Tibial artery (tissue), 4 donors: ENCODE measurements around the gene PTGDR2.

Experiments
- DNase-seq, 2 donors: peaks; one replicate each; pipeline ENCODE4 v3.0.0-alpha.2; 2019
- H3K27ac ChIP-seq, 2 donors: fragments of 200-600 bp; sonication (generic) in 1 of 2; 1 replicate in 1 of 2; 2 replicates in 1 of 2; pipeline ENCODE4 v1.5.1; 2018 to 2019; ENCODE audit warnings: mild to moderate bottlenecking in 1 of 2
- H3K27me3 ChIP-seq, 2 donors: fragments of 200-600 bp; sonication (generic) in 1 of 2; one replicate each; pipeline versions ENCODE4 v1.5.1 to v1.6.0; 2016 to 2019
- H3K36me3 ChIP-seq, 3 donors: fragments of 200-600 bp; sonication (generic) in 2 of 3; one replicate each; pipeline ENCODE4 v1.5.1; 2016 to 2019; ENCODE audit warnings: mild to moderate bottlenecking in 2 of 3
- H3K4me1 ChIP-seq, 4 donors: fragments of 200-600 bp; sonication (generic) in 2 of 4; 1 replicate in 3 of 4; 2 replicates in 1 of 4; pipeline ENCODE4 v1.5.1; 2016 to 2019
- H3K4me3 ChIP-seq, 2 donors: fragments of 200-600 bp; sonication (generic) in 1 of 2; 1 replicate in 1 of 2; 2 replicates in 1 of 2; pipeline ENCODE4 v1.5.1; 2018 to 2019; ENCODE audit warnings: mild to moderate bottlenecking in 2 of 2
- H3K9me3 ChIP-seq, 3 donors: fragments of 200-600 bp; sonication (generic) in 1 of 3; one replicate each; pipeline ENCODE4 v1.5.1; 2016 to 2019
- CTCF ChIP-seq, 2 experiments: fragments of 200-600 bp in 1 of 2; fragments of 450-650 bp in 1 of 2; IDR thresholded peaks; one replicate each; pipeline ENCODE4 v1.5.1; 2017 to 2019; ENCODE audit warnings: antibody characterized with exemption in 2 of 2, mild to moderate bottlenecking in 1 of 2, moderate library complexity in 1 of 2
- intact Hi-C: fragments of 100-400 bp; cut with DNase I; formaldehyde crosslinking; loops from one replicate; pipeline ENCODE4 v1.15.0; 2023; ENCODE audit warnings: low total_unique reads

PTGDR2 gene

GRCh38 chr11:60872961-60873524 is 17.3 kb upstream of the PTGDR2 start:
- Histone ChIP-seq H3K9me3 (no peaks in the 10 kb centered on the region), H3K36me3 (no peaks in the 10 kb centered on the region), H3K27me3 (peaks cover 0 to 15% of the 10 kb centered on the region in 2 donors), H3K4me3 (no peak overlapping the region), H3K4me1 (no peaks in the 10 kb centered on the region), H3K27ac (no peak overlapping the region)
- intact Hi-C loops: no loop called here
- DNase-seq: peak in 1 of 2 donors; percentile 48
- TF ChIP-seq CTCF (IDR thresholded peaks at IDR 0.05): no peak

DNA sequence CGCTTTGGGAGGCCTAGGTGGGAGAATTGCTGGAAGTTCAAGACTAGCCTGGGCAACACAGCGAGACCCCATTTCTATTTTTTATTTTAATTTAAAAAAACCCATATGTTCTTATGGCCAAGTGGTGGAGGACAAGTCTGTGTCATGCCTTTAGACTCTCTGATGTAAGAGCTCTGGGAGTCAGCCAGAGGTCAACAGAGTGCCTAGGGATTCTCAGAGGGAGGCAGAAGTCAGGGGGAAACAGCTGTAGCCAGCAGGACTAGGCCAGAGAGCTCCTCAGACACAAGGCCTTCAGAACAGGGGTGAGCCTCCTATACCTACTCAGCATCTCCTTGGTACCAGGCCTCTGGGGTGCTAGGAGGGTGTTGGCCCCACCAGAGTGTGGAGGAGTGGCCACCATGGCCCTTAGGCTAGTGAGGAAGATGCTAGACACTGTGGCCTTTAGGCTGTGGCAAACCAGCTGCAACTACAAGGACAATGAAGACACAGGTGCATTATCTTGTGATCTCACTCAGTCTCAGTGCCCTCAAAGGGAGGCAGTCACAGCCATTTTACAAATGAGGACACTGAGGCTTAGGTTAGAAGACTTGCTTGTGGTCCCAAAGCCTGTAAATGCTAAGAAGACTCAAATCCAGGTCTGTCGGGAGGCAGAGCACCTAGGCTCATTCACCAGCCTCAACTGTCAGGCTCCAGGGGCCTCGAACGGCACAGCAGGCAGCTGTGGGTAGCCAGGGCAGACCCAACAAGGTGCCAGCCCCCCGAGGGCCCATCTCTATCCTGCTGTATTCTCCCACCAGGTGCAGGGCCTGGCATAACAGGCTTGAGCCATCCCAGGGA is 16.6 kb upstream of the PTGDR2 start:
- H3K27me3 ChIP-seq: peaks cover 0 to 15% of the 10 kb centered on the region in 2 donors
- no peak for TF ChIP-seq CTCF (IDR thresholded peaks at IDR 0.05)
- H3K4me1 ChIP-seq: no peaks in the 10 kb centered on the region
- H3K27ac ChIP-seq: no peak overlapping the region
- DNase-seq: peak; percentile 57 to 67
- no peaks in the 10 kb centered on the region for H3K36me3 ChIP-seq
- no peak overlapping the region for H3K4me3 ChIP-seq
- no peaks in the 10 kb centered on the region for H3K9me3 ChIP-seq
- intact Hi-C loops: no loop called here

DNA sequence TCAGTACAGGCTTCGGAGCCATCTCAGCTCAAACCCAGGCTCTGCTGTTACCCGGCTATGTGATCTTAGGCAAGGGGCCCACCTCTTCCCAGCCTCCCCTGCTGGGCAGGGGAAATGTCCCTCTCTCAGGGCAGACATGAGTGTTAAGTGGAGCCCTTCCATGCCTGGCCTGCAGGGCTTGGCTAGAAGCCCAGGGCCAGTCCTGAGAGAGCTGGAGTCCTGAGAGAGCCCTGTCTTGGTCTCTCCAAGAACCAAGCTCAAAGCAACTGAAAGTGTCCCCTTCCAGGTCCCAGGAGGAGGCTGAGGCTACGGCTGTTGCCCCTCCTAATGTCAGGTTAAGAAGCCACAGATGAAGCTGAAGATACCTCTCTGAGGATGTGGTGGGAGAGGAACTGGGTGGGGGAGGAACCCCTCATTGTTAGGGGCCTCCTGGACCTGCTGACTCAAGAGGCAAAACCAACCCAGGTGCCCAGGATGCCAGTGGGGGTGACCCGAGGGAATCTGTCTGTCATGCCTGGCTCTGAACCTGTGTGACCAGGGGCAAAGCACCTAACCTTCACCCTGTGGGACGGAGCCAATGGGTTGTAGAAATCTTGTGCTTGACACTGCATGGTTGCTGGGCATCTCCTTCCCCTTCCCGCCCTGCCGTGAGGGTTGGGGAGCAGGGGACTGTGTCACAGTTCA is 15.8 kb upstream of the PTGDR2 start:
- intact Hi-C loops: no loop called here
- no peak overlapping the region for H3K27ac ChIP-seq

DNA sequence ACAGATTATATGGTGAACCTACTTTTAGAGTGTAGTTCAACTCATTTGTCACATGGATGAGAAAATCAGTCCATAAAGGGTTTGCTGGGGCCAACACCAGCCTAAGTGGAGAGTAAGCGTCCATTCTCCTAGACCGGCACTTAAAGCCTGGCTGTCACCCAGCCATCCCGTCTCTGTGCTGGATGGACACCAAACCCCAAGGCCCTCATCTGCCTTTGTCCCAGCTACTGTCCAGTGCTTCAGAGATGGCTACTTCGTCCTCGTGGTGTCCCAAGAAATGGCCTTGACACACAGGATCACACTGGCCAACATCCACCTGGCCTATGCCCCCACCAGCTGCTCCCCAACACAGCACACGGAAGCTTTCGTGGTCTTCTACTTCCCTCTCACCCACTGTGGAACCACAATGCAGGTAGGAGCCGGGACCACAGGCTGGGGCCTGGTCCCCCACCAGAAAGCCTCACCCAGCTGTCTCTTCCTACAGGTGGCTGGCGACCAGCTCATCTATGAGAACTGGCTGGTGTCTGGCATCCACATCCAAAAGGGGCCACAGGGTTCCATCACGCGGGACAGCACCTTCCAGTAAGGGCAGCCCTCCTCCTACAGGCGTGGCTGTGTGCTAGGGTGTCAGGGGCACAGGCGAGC is 15.1 kb upstream of the PTGDR2 start:
- Histone ChIP-seq H3K36me3 (no peaks in the 10 kb centered on the region), H3K9me3 (no peaks in the 10 kb centered on the region), H3K4me1 (no peaks in the 10 kb centered on the region), H3K4me3 (no peak overlapping the region), H3K27ac (no peak overlapping the region), H3K27me3 (peaks cover 0 to 15% of the 10 kb centered on the region in 2 donors)
- peak in 1 of 2 donors; percentile 11 for DNase-seq
- intact Hi-C loops: no loop called here
- TF ChIP-seq CTCF (IDR thresholded peaks at IDR 0.05): no peak

More for the DNA sequence above, 15.8 kb upstream of the PTGDR2 start:
- peaks cover 0 to 15% of the 10 kb centered on the region in 2 donors for H3K27me3 ChIP-seq
- no peak for TF ChIP-seq CTCF (IDR thresholded peaks at IDR 0.05)
- H3K4me3 ChIP-seq: no peak overlapping the region
- DNase-seq: peak in 1 of 2 donors; percentile 59
- H3K4me1 ChIP-seq: no peaks in the 10 kb centered on the region
- H3K36me3 ChIP-seq: no peaks in the 10 kb centered on the region
- no peaks in the 10 kb centered on the region for H3K9me3 ChIP-seq

DNA sequence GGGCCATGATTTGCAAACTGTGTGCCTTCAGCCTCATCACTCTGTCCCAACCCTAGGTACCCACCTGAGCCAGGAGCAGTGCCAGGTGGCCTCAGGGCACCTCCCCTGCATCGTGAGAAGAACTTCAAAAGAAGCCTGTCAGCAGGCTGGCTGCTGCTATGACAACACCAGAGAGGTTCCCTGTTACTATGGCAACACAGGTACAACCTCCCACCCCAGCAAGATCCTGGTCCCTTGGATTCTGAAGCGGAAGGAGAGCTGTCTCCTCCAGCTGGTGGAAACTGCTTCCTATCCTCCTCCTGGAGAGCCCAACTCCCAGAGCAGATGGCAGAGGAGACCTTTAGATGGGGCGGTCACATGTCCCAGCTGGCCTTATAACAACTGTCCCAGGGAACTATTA is 14.5 kb upstream of the PTGDR2 start:
- TF ChIP-seq CTCF (IDR thresholded peaks at IDR 0.05): no peak
- Histone ChIP-seq H3K27ac (no peak overlapping the region), H3K4me3 (no peak overlapping the region), H3K36me3 (no peaks in the 10 kb centered on the region), H3K4me1 (no peaks in the 10 kb centered on the region), H3K27me3 (peaks cover 0 to 15% of the 10 kb centered on the region in 2 donors), H3K9me3 (no peaks in the 10 kb centered on the region)
- intact Hi-C loops: no loop called here
- DNase-seq: peak in 1 of 2 donors; percentile 13
